ENCODE results near the gene TTC39A.

TTC39A gene

DNA sequence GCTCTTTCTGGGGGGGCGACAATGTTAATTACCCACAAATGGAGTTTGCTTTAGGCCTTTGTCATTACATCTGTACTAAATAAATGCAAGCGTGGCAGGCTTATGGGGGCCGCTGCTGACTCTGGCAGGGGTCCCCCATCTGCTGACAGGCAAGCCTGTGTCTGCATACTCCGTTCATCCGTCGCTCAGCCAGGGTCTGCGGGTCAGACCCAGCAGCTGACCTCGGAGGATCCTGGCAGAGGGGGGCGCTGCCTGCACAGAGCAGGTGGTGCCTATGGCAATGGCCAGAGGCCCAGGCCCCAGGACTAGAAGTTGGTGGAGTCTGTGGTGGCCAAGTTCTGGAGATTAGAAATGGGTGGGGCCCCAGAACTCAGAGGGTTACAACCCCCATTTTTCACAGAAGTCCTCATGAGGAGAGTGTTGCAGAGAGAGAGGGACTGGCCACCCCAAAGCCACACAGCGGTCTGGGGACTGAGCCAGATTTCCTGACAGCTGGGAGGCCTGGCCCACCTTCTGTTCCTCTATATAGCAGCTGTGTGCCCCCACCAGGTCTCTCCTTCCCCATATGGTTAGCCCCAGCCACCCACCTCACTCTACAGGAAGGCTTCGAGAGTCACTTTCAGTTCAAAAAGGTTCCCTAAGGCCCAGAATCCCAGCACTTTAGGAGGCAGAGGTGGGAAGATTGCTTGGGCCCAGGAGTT, 31.0 kb downstream of the TTC39A start:
- DNase-seq (ENCODE audit: low spot score) = no peak
- H2BK12ac ChIP-seq (ENCODE audit: low read length) = no peak overlapping the region

GRCh38 chr1:51298322-51298705, 32.0 kb downstream of the TTC39A start:
- no peaks in the 10 kb centered on the region for H3K36me3 ChIP-seq (replicated peaks in 1 of 2; ENCODE audit: control insufficient read depth in 2 of 2, insufficient read depth in 2 of 2, low read length in 2 of 2)
- peaks cover 0 to 2% of the 10 kb centered on the region in 2 donors for H3K9me3 ChIP-seq (replicated peaks in 1 of 2; ENCODE audit: control insufficient read depth in 2 of 2, insufficient read depth in 1 of 2, low read depth in 1 of 2, low read length in 2 of 2)
- no peak overlapping the region for H2BK120ac ChIP-seq (ENCODE audit: low read depth, low read length)
- peaks cover 0 to 4% (median 0%) of the 10 kb centered on the region in 3 experiments for H3K27me3 ChIP-seq (ENCODE audit: control insufficient read depth in 3 of 3, insufficient read depth in 3 of 3, low read depth in 1 of 3, low read length in 3 of 3)
- no peak overlapping the region for H2BK5ac ChIP-seq (ENCODE audit: low read length)
- no peak overlapping the region for H2BK15ac ChIP-seq (ENCODE audit: low read length)
- H3K4ac ChIP-seq (ENCODE audit: low read length) = no peak overlapping the region
- peak overlapping the region; percentile 21 for H3K18ac ChIP-seq (ENCODE audit: low read length)
- no peak overlapping the region for H3K14ac ChIP-seq (ENCODE audit: low read length)
- H2AFZ ChIP-seq (ENCODE audit: low read length) = peak overlapping the region; percentile 26
- H3K4me1 ChIP-seq (ENCODE audit: control insufficient read depth in 2 of 2, insufficient read depth in 1 of 2, low read depth in 1 of 2, low read length in 2 of 2) = peaks cover 3 to 4% of the 10 kb centered on the region in 2 donors
- H3K27ac ChIP-seq (replicated peaks; ENCODE audit: low read length) = no peak overlapping the region
- no peak overlapping the region for H4K91ac ChIP-seq (ENCODE audit: low read depth, low read length, poor library complexity)
- no peaks in the 10 kb centered on the region for H3K79me1 ChIP-seq (ENCODE audit: low read depth, low read length)
- WGBS, 2 donors (ENCODE audit: extremely low coverage in 2 of 2, insufficient read length in 2 of 2, insufficient replicate concordance in 1 of 2) = no CpG with 5 or more reads among the region's 4 CpGs
- H2BK12ac ChIP-seq (ENCODE audit: low read length) = no peak overlapping the region
- no peak overlapping the region for H3K23ac ChIP-seq (ENCODE audit: low read depth, low read length, poor library complexity)
- no peak overlapping the region for H4K8ac ChIP-seq (ENCODE audit: low read depth, low read length)
- H3K4me3 ChIP-seq (ENCODE audit: low read length in 2 of 2) = no peak overlapping the region
- H3K4me2 ChIP-seq (ENCODE audit: insufficient read depth, low read length, poor library complexity, severe bottlenecking) = no peak overlapping the region
- DNase-seq (ENCODE audit: low spot score) = no peak
- no peak overlapping the region for H3K9ac ChIP-seq (ENCODE audit: low read depth, low read length, poor library complexity)
- peak overlapping the region; percentile 41 for H2AK5ac ChIP-seq (ENCODE audit: low read depth, low read length)

More for the DNA sequence above, 31.0 kb downstream of the TTC39A start:
- peaks cover 3 to 4% of the 10 kb centered on the region in 2 donors for H3K4me1 ChIP-seq (ENCODE audit: control insufficient read depth in 2 of 2, insufficient read depth in 1 of 2, low read depth in 1 of 2, low read length in 2 of 2)
- no CpG with 5 or more reads among the region's 11 CpGs for whole genome bisulfite sequencing, 2 donors (ENCODE audit: extremely low coverage in 2 of 2, insufficient read length in 2 of 2, insufficient replicate concordance in 1 of 2)
- H3K27me3 ChIP-seq (ENCODE audit: control insufficient read depth in 3 of 3, insufficient read depth in 3 of 3, low read depth in 1 of 3, low read length in 3 of 3) = peaks cover 0 to 4% (median 0%) of the 10 kb centered on the region in 3 experiments
- no peak overlapping the region for H3K4me3 ChIP-seq (ENCODE audit: low read length in 2 of 2)
- no peak overlapping the region for H3K14ac ChIP-seq (ENCODE audit: low read length)
- no peak overlapping the region for H3K4ac ChIP-seq (ENCODE audit: low read length)
- no peak overlapping the region for H2BK5ac ChIP-seq (ENCODE audit: low read length)
- no peak overlapping the region for H2BK120ac ChIP-seq (ENCODE audit: low read depth, low read length)
- no peak overlapping the region for H3K27ac ChIP-seq (replicated peaks; ENCODE audit: low read length)
- H3K79me1 ChIP-seq (ENCODE audit: low read depth, low read length) = no peaks in the 10 kb centered on the region
- no peak overlapping the region for H3K4me2 ChIP-seq (ENCODE audit: insufficient read depth, low read length, poor library complexity, severe bottlenecking)
- H3K18ac ChIP-seq (ENCODE audit: low read length) = no peak overlapping the region
- no peak overlapping the region for H4K8ac ChIP-seq (ENCODE audit: low read depth, low read length)
- no peak overlapping the region for H2AK5ac ChIP-seq (ENCODE audit: low read depth, low read length)
- H3K36me3 ChIP-seq (replicated peaks in 1 of 2; ENCODE audit: control insufficient read depth in 2 of 2, insufficient read depth in 2 of 2, low read length in 2 of 2) = no peaks in the 10 kb centered on the region
- no peak overlapping the region for H2BK15ac ChIP-seq (ENCODE audit: low read length)
- H3K9me3 ChIP-seq (replicated peaks in 1 of 2; ENCODE audit: control insufficient read depth in 2 of 2, insufficient read depth in 1 of 2, low read depth in 1 of 2, low read length in 2 of 2) = peaks cover 0 to 2% of the 10 kb centered on the region in 2 donors
- H2AFZ ChIP-seq (ENCODE audit: low read length) = no peak overlapping the region
- H3K23ac ChIP-seq (ENCODE audit: low read depth, low read length, poor library complexity) = no peak overlapping the region
- H3K9ac ChIP-seq (ENCODE audit: low read depth, low read length, poor library complexity) = no peak overlapping the region
- no peak overlapping the region for H4K91ac ChIP-seq (ENCODE audit: low read depth, low read length, poor library complexity)

DNA sequence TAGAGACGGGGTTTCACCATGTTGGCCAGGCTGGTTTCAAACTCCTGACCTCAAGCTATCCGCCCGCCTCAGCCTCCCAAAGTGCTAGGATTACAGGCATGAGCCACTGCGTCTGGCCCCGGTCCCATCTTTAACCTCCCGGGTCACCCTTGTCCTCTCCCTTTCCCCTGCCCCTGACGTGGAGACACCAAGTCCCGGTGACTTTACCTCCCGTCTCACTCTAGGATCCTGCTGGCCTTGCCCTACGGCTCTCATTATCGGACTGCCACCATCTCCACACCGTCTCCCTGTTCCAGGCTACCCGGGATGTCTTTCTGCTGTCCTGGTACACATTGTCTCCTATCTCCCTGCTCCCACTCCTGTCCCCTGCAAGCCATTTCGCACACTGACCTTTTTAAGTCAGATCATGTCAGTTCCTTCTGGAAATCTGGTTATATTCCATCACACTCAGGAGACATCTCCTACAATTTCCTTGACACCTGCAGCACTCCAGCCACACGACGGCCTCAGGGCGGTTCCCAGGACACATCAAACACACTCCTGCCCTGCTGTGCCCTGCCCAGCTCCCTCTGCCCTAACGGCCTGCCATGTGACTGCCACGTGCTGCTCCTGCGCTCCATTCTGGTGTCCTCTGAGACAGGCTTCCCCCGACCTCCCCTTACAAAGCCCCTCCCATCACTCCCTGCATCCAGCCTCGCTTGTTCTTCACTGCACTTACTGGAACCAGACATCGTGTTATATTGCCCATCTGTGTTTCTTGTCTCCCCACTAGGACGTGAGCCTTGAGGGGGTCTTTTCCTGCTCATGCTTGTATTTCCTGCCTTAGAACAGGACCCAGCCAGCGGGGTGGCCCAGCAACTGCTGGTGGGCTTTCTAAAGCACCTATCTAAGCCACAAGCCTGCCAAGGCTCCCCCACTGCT, 32.7 kb downstream of the TTC39A start:
- H3K23ac ChIP-seq (ENCODE audit: low read depth, low read length, poor library complexity) = no peak overlapping the region
- H3K36me3 ChIP-seq (replicated peaks in 1 of 2; ENCODE audit: control insufficient read depth in 2 of 2, insufficient read depth in 2 of 2, low read length in 2 of 2) = no peaks in the 10 kb centered on the region
- peak overlapping the region; percentile 50 for H2BK15ac ChIP-seq (ENCODE audit: low read length)
- peak overlapping the region; percentile 33 for H2AK5ac ChIP-seq (ENCODE audit: low read depth, low read length)
- peaks cover 0 to 2% (median 0%) of the 10 kb centered on the region in 3 experiments for H3K27me3 ChIP-seq (ENCODE audit: control insufficient read depth in 3 of 3, insufficient read depth in 3 of 3, low read depth in 1 of 3, low read length in 3 of 3)
- H3K79me1 ChIP-seq (ENCODE audit: low read depth, low read length) = no peaks in the 10 kb centered on the region
- peak overlapping the region; percentile 36 for H2BK12ac ChIP-seq (ENCODE audit: low read length)
- H2BK120ac ChIP-seq (ENCODE audit: low read depth, low read length) = no peak overlapping the region
- peak overlapping the region; percentile 46 for H3K18ac ChIP-seq (ENCODE audit: low read length)
- H4K91ac ChIP-seq (ENCODE audit: low read depth, low read length, poor library complexity) = no peak overlapping the region
- H3K4me1 ChIP-seq (ENCODE audit: control insufficient read depth in 2 of 2, insufficient read depth in 1 of 2, low read depth in 1 of 2, low read length in 2 of 2) = peaks cover 0 to 2% of the 10 kb centered on the region in 2 donors
- peak overlapping the region; percentile 33 for H3K14ac ChIP-seq (ENCODE audit: low read length)
- WGBS, 2 donors (ENCODE audit: extremely low coverage in 2 of 2, insufficient read length in 2 of 2, insufficient replicate concordance in 1 of 2) = no CpG with 5 or more reads among the region's 25 CpGs
- no peak overlapping the region for H3K4me2 ChIP-seq (ENCODE audit: insufficient read depth, low read length, poor library complexity, severe bottlenecking)
- no peak overlapping the region for H2BK5ac ChIP-seq (ENCODE audit: low read length)
- peak overlapping the region; percentile 95 for H2AFZ ChIP-seq (ENCODE audit: low read length)
- no peak overlapping the region for H3K9ac ChIP-seq (ENCODE audit: low read depth, low read length, poor library complexity)
- no peak overlapping the region for H3K4ac ChIP-seq (ENCODE audit: low read length)
- no peak overlapping the region for H4K8ac ChIP-seq (ENCODE audit: low read depth, low read length)
- H3K27ac ChIP-seq (replicated peaks; ENCODE audit: low read length) = no peak overlapping the region
- H3K4me3 ChIP-seq (ENCODE audit: low read length in 2 of 2) = no peak overlapping the region
- no peak for DNase-seq (ENCODE audit: low spot score)
- H3K9me3 ChIP-seq (replicated peaks in 1 of 2; ENCODE audit: control insufficient read depth in 2 of 2, insufficient read depth in 1 of 2, low read depth in 1 of 2, low read length in 2 of 2) = peaks cover 0 to 2% of the 10 kb centered on the region in 2 donors

Data from neuronal stem cell (in vitro differentiated cells).